Thoracic aorta (tissue), 2 donors: ENCODE measurements around the gene RRM1. TPM values are rescaled to one million over a fixed set of nuclear protein-coding genes. Genes with fewer than 3 reads are reported as not detected.
A peak's percentile ranks its signal among the peaks of the same experiment; 100 is the strongest.
"Not testable (repeated sequence)": the region's sequence is repeated elsewhere in the genome, so short reads cannot be mapped to it uniquely, and the experiment has no call there.

Experiments
- ATAC-seq: fragments of 150-250 bp; one replicate; pipeline ENCODE4 v1.8.0; 2017; ENCODE audit warnings: low read depth; ENCODE audit not compliant: insufficient number of reproducible peaks, low FRiP score
- DNase-seq: peaks from one replicate; pipeline ENCODE4 v3.0.0-alpha.2; 2020; ENCODE audit warnings: low spot score
- H3K27ac ChIP-seq, 2 donors: fragments of 200-600 bp; sonication (generic); 1 replicate in 1 of 2; 2 replicates in 1 of 2; pipeline ENCODE4 v1.5.1; 2016; ENCODE audit warnings: mild to moderate bottlenecking in 2 of 2, moderate library complexity in 2 of 2
- H3K27me3 ChIP-seq: fragments of 200-600 bp; sonication (generic); replicated peaks from 2 replicates; pipeline ENCODE4 v1.6.0; 2016; ENCODE audit warnings: mild to moderate bottlenecking; ENCODE audit not compliant: insufficient read depth
- H3K36me3 ChIP-seq: fragments of 200-600 bp; sonication (generic); one replicate; pipeline ENCODE4 v1.5.1; 2016
- H3K4me1 ChIP-seq, 2 donors: fragments of 200-600 bp; sonication (generic); 1 replicate in 1 of 2; 2 replicates in 1 of 2; pipeline versions ENCODE4 v1.5.1 to v1.6.0; 2016; ENCODE audit warnings: low read depth in 2 of 2, mild to moderate bottlenecking in 1 of 2; ENCODE audit not compliant: control insufficient read depth in 1 of 2
- H3K4me3 ChIP-seq: fragments of 200-600 bp; sonication (generic); 2 replicates; pipeline ENCODE4 v1.5.1; 2016; ENCODE audit warnings: mild to moderate bottlenecking
- H3K9me3 ChIP-seq: fragments of 200-600 bp; sonication (generic); 2 replicates; pipeline ENCODE4 v1.5.1; 2016
- CTCF ChIP-seq: fragments of 200-600 bp; sonication (generic); IDR thresholded peaks from one replicate; pipeline ENCODE4 v1.5.1; 2019; ENCODE audit warnings: antibody characterized with exemption
- total RNA-seq, 2 donors: library from RNA; depleted of rRNA; stranded (reverse); fragments of >200 nt; gene quantifications; one replicate each; pipeline versions ENCODE4 v1.1.0 to v1.2.3, GENCODE V29; 2016

RRM1 gene
- total RNA-seq, result 10 to 100 TPM; 43.3 to 55.1 TPM

DNA sequence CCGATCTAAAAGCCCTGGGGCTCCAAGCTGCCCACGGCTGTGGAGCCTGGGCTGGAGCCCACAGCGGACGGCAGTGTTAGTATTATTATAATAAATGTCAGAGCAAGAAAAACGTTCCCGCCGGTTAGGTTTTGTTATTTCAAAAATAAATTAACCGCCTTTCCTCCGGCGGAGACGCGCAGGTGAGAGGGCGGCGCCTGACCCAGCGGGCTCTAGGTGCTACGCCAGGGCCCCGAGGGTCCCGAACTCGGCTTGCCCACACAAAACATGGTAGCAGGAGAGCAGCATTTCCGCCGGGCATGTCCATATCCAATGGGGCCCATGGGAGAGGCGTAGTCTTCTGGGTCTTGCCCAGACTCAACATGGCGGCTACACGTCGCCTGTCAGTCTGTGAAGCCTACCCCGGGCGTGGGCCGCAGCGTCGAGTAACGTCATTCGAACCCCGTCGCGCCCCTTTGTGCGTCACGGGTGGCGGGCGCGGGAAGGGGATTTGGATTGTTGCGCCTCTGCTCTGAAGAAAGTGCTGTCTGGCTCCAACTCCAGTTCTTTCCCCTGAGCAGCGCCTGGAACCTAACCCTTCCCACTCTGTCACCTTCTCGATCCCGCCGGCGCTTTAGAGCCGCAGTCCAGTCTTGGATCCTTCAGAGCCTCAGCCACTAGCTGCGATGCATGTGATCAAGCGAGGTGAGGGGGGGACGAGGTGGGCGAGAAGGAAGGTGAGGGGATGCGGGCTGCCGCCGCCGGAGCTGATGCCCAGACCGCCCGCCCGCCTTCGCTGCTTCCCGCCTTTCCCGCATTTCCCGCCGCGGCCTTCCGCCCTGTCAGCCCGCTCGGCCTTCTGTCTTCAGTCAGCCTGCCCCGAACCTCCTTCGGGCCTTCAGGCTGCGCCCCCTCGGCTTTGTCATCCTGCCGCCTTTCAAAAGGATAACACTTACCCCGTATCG is at the start of gene RRM1:
TSS of gene RRM1 (plus strand) at position 452 of the 944 bp plus-strand sequence. CDS start at position 666, 214 bp downstream.
- Histone ChIP-seq H3K4me1 (peaks cover 3 to 15% of the 10 kb centered on the region in 2 donors), H3K36me3 (peaks cover 12% of the 10 kb centered on the region), H3K27ac (peak within 1 kb of the TSS; percentile 91 to 95), H3K4me3 (peak within 1 kb of the TSS; percentile 86), H3K9me3 (no peaks in the 10 kb centered on the region), H3K27me3 (no peaks in the 10 kb centered on the region)
- ATAC-seq, result peak; percentile 82
- no peak for TF ChIP-seq CTCF
- peak; percentile 73 for DNase-seq

DNA sequence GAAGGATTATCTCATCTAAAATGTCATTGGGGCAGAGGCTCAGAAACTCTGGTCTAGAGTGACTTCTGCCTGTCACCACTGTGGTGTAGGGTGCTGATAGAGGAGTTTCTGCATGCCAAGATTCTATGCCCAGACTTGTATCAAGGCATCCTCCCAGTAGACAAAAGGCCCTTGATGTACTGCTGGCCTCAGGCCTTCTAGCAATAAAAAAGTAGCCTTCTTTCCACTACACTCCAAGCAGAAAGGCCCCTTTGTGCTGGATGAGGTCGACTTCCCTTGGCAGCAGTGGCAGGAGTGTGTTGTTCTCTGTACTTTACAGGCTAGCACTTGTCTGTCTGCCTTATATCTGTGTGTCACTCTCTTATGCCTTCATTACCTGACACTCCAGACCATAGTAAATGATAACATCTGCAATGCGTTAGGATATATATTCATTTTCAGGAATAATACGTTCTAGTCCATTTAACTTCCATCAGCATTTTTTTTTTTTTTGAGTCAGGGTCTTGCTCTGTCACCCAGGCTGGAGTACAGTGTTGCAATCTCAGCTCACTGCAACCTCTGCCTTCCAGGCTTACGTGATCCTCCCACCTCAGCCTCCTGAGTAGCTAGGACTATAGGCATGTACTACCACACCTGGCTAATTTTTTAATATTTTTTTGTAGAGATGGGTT is 49.5 kb upstream of the RRM1 start:
- no peaks in the 10 kb centered on the region for H3K9me3 ChIP-seq
- H3K4me1 ChIP-seq, result peaks cover 8 to 22% of the 10 kb centered on the region in 2 donors
- TF ChIP-seq CTCF, result no peak
- H3K36me3 ChIP-seq, result no peaks in the 10 kb centered on the region
- H3K4me3 ChIP-seq, result no peak overlapping the region
- no peak for ATAC-seq
- no peak overlapping the region for H3K27ac ChIP-seq
- no peak for DNase-seq
- no peaks in the 10 kb centered on the region for H3K27me3 ChIP-seq

DNA sequence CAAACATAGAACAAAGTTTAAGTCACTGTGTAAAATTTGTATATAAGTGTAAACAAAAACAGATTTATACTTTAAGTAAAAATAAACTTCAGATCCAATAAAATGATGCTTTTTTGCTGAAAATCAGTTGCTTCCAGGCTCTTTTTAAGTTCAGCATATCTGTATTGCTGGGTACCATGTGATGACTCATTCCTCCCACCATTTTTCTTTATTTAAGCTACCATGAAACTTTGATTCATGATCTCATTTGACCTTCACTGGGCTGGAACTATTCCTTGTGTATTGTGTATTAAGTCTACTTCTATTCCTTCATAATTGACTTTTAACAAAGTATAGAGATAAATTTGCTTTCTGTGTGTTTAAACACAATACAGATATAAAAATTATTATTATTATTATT is 46.3 kb upstream of the RRM1 start:
- Histone ChIP-seq H3K36me3 (no peaks in the 10 kb centered on the region), H3K27me3 (no peaks in the 10 kb centered on the region), H3K9me3 (no peaks in the 10 kb centered on the region), H3K4me3 (no peak overlapping the region), H3K4me1 (peaks cover 8 to 14% of the 10 kb centered on the region in 2 donors), H3K27ac (no peak overlapping the region)
- ATAC-seq, result no peak
- no peak for TF ChIP-seq CTCF
- DNase-seq, result no peak

GRCh38 chr11:4049006-4049405 is 45.6 kb upstream of the RRM1 start:
- no peaks in the 10 kb centered on the region for H3K27me3 ChIP-seq
- no peak for TF ChIP-seq CTCF
- H3K9me3 ChIP-seq, result no peaks in the 10 kb centered on the region
- no peak overlapping the region for H3K4me3 ChIP-seq
- H3K36me3 ChIP-seq, result no peaks in the 10 kb centered on the region
- no peak overlapping the region for H3K27ac ChIP-seq
- H3K4me1 ChIP-seq, result peaks cover 7 to 10% of the 10 kb centered on the region in 2 donors
- DNase-seq (no peak), ATAC-seq (no peak)

DNA sequence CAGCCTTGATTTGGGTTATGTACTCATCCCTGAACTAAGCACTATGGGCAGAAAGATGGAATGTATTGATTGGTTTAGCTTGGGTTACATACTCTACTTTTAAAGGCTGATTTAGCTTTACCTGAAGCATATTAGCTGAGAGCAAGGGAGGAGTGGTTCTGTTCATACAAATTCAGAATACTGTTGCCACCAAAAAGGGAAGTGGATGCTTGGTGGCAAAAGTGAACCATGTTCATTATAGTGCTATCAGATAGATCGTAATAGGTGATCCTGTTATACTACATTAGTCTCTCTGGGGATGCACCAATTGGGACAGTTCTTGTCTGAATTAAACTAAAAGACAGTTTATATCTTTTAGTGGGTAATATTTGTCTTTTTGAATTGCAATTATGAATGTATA is 44.5 kb upstream of the RRM1 start:
- Histone ChIP-seq H3K27ac (no peak overlapping the region), H3K9me3 (no peaks in the 10 kb centered on the region), H3K4me1 (no peaks in the 10 kb centered on the region), H3K4me3 (no peak overlapping the region), H3K36me3 (no peaks in the 10 kb centered on the region), H3K27me3 (no peaks in the 10 kb centered on the region)
- TF ChIP-seq CTCF, result no peak
- DNase-seq, result no peak
- no peak for ATAC-seq

DNA sequence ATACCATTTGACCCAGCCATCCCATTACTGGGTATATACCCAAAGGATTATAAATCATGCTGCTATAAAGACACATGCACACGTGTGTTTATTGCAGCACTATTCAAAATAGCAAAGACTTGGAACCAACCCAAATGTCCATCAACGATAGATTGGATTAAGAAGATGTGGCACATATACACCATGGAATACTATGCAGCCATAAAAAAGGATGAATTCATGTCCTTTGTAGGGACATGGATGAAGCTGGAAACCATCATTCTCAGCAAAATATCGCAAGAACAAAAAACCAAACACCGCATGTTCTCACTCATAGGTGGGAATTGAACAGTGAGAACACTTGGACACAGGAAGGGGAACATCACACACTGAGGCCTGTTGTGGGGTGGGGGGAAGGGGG is 41.4 kb upstream of the RRM1 start:
- ATAC-seq, H3K27me3 ChIP-seq: not testable (repeated sequence)

More for the DNA sequence above, 41.4 kb upstream of the RRM1 start:
- not testable (repeated sequence) for H3K9me3 ChIP-seq, H3K36me3 ChIP-seq, H3K4me3 ChIP-seq, DNase-seq, H3K4me1 ChIP-seq, H3K27ac ChIP-seq
